ENCODE data around the gene ANKRD29. TPM values are rescaled to one million over a fixed set of nuclear protein-coding genes. Genes with fewer than 3 reads are reported as not detected.

The ANKRD29 gene
- total and polyA plus RNA-seq, 7 donors: 2.5 to 31.0 (median 4.2) TPM

DNA sequence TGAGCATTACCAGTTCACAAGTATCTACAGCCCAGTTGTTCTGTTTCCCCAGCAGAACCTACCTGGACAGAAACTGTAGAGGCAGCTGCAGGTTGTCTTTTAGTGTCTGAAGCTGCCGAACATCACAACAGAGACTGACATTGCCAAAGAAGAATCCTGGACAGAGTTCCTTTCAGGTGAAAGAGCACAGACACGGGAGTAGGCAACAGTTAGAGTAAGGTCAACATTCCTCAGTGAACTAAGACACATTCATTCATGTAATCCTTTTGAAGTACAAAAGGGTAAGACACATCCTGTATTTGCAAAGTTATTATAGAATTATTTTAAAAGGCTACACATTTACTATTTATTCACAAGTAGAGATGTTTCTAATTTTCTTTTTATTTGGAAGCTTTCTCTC, 90.7 kb downstream of the ANKRD29 start:
- no peak for DNase-seq
- WGBS, 2 donors: 69 to 83% methylated on average over 2 of the region's 2 CpGs
- intact Hi-C loops (cut with DNase I): no loop called here
- Histone ChIP-seq H3K9me3 (no peaks in the 10 kb centered on the region), H3K4me1 (peaks cover 0 to 15% (median 6%) of the 10 kb centered on the region in 4 donors), H3K27me3 (no peaks in the 10 kb centered on the region), H3K27ac (no peak overlapping the region), H3K4me3 (no peak overlapping the region), H3K36me3 (peaks cover 0 to 68% (median 15%) of the 10 kb centered on the region in 4 donors)
- TF ChIP-seq, protein P1, sequence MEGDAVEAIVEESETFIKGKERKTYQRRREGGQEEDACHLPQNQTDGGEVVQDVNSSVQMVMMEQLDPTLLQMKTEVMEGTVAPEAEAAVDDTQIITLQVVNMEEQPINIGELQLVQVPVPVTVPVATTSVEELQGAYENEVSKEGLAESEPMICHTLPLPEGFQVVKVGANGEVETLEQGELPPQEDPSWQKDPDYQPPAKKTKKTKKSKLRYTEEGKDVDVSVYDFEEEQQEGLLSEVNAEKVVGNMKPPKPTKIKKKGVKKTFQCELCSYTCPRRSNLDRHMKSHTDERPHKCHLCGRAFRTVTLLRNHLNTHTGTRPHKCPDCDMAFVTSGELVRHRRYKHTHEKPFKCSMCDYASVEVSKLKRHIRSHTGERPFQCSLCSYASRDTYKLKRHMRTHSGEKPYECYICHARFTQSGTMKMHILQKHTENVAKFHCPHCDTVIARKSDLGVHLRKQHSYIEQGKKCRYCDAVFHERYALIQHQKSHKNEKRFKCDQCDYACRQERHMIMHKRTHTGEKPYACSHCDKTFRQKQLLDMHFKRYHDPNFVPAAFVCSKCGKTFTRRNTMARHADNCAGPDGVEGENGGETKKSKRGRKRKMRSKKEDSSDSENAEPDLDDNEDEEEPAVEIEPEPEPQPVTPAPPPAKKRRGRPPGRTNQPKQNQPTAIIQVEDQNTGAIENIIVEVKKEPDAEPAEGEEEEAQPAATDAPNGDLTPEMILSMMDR (IDR thresholded peaks at IDR 0.05): no peak
- no peak for TF ChIP-seq POLR2AphosphoS5 (IDR thresholded peaks at IDR 0.05)

DNA sequence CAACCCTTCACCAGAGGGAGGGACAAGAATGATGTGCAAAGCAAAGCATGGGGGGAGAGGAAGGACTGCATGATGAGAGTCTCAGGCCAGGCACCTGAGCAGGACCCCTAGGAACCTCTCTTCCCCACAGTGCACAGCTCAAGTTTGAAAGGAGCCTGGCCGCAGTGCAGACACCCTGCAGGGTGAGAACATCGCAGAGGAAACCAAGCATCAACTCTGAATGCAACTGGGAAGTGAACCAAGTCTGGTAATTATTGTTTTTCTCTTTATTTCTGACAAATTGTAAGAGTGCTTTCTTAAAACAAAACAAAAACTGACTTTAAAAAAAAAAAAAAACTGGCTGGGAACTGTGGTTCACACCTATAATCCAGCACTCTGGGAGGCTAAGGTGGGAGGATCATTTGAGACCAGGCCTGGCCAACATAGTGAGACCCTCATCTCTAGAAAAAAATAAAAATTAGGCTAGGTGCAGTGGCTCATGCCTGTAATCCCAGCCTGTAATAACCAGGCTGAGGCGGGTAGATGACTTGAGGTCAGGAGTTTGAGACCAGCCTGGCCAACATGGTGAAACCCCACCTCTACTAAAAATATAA, 91.7 kb downstream of the ANKRD29 start:
- intact Hi-C loops (cut with DNase I): no loop called here
- Histone ChIP-seq H3K27me3 (no peaks in the 10 kb centered on the region), H3K4me3 (no peak overlapping the region), H3K9me3 (no peaks in the 10 kb centered on the region), H3K27ac (no peak overlapping the region), H3K36me3 (peaks cover 0 to 72% (median 17%) of the 10 kb centered on the region in 4 donors), H3K4me1 (peaks cover 0 to 15% (median 6%) of the 10 kb centered on the region in 4 donors)
- 82 to 92% methylated on average over 3 of the region's 3 CpGs for WGBS, 2 donors
- TF ChIP-seq POLR2AphosphoS5 (IDR thresholded peaks at IDR 0.05) (no peak), EP300 (IDR thresholded peaks at IDR 0.05) (no peak), POLR2A (IDR thresholded peaks at IDR 0.05) (no peak)
- TF ChIP-seq, protein P1 (IDR thresholded peaks at IDR 0.05): no peak
- DNase-seq: no peak

DNA sequence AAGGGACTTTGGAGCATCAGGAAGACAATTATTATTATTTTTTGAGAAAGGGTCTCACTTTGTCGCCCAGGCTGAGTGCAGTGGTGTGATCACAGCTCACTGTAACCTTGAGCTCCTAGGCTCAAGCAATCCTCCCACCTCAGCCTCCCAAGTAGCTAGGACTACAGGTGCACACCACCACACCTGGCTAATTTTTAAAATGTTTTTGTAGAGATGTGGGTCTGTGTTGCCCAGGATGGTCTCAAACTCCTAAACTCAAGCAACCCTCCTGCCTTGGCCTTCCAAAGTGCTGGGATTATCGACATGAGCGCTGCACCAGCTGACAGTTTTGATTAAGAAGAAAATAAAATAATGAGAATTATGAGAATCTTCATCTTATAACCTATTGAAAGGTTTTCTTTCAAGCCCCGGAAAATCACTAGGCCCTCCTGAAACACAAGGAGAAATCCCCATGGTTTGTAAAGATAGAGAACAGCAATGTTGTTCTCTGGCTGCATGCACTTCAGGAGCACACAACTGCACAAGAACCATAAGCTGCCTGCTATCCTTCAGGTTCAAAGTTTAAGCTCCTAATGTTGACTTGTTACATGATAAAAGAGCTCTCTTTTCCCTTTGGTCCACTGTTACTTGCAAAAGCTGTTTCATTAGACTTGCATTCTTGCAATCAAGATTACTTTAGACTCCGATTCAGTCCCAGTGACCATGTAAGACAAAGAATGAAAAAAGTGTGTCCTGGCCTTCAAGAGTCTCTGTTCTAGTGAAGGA, 93.2 kb downstream of the ANKRD29 start:
- H3K36me3 ChIP-seq: peaks cover 0 to 80% (median 22%) of the 10 kb centered on the region in 4 donors

DNA sequence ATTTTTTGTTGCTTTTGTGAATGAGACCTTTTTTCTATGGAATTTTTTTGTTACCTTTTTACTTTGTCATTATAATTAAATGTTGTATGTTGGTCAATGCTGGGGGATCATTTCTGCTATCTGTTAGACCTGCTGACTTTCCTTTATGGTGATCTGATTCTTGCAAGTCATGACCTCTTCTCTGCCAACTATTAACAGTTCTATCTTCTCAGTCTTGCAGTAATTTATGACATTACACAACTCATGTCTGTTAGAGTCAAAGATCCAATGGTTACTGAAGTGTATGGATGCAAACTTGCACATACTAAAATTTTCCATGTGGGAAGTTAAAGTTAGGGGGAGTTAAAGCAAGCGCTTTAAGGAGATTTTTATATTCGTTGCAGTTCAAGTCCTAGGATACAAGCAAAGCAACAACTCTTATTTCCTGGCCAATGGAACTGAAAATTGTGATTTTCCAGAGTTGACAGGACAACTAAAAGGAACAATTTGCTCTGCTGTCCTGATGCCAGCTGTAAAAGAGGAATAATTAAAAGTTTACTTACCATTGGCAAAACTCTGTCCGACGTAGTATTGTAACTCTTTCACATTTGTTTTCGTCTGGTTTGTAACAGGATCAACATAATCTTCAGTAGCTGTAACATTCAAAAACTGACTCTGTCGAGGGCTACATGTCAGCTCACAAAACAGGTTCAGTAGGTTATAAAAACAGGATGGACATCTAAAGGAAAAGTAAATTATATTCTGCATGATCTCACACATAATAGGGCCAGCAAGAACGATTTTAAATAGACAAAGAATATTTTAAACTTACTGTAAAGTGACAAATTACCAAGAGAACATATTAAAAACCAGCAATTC, 94.2 kb downstream of the ANKRD29 start:
- WGBS, 2 donors: 74 to 80% methylated on average over 7 of the region's 7 CpGs
- intact Hi-C loops (cut with DNase I): no loop called here

More for the DNA sequence above, 93.2 kb downstream of the ANKRD29 start:
- no peak for TF ChIP-seq POLR2A (IDR thresholded peaks at IDR 0.05)
- TF ChIP-seq POLR2AphosphoS5 (IDR thresholded peaks at IDR 0.05): no peak
- TF ChIP-seq, protein P1 (IDR thresholded peaks at IDR 0.05): no peak
- no peak for TF ChIP-seq EP300 (IDR thresholded peaks at IDR 0.05)
- Histone ChIP-seq H3K27ac (no peak overlapping the region), H3K4me1 (peaks cover 0 to 7% (median 3%) of the 10 kb centered on the region in 4 donors), H3K9me3 (no peaks in the 10 kb centered on the region), H3K27me3 (no peaks in the 10 kb centered on the region), H3K4me3 (no peak overlapping the region)
- 87 to 96% methylated on average over 5 of the region's 5 CpGs for WGBS, 2 donors
- intact Hi-C loops (cut with DNase I): no loop called here
- DNase-seq: no peak

More for the DNA sequence above, 94.2 kb downstream of the ANKRD29 start:
- TF ChIP-seq POLR2AphosphoS5 (IDR thresholded peaks at IDR 0.05) (no peak), POLR2A (IDR thresholded peaks at IDR 0.05) (no peak), EP300 (IDR thresholded peaks at IDR 0.05) (no peak)
- TF ChIP-seq, protein P1 (IDR thresholded peaks at IDR 0.05): no peak
- Histone ChIP-seq H3K27ac (no peak overlapping the region), H3K27me3 (no peaks in the 10 kb centered on the region), H3K9me3 (no peaks in the 10 kb centered on the region), H3K4me3 (no peak overlapping the region), H3K36me3 (peaks cover 0 to 86% (median 24%) of the 10 kb centered on the region in 4 donors), H3K4me1 (no peaks in the 10 kb centered on the region)
- DNase-seq: no peak

Measured in sigmoid colon (tissue), 7 donors.